K562 (cell line): ENCODE results near the gene GIMAP8. TPM values are rescaled to one million over a fixed set of nuclear protein-coding genes. Genes with fewer than 3 reads are reported as not detected.

ENCODE experiments used
- ELF1 ChIP-seq: fragments of 200-800 bp; sonication (Bioruptor generic); IDR thresholded peaks from 2 replicates; pipeline ENCODE4 v1.6.1; 2016; ENCODE audit warnings: missing genetic modification characterization, missing compliant biosample characterization
- FOSL1 ChIP-seq: fragments of 200-800 bp; sonication (Bioruptor generic); conservative IDR thresholded peaks from 2 replicates; pipeline ENCODE4 v1.6.1; 2016; ENCODE audit warnings: missing genetic modification characterization, missing compliant biosample characterization
- HOXB6 ChIP-seq: fragments of 250-450 bp; sonication (Bioruptor Pico); IDR thresholded peaks from 2 replicates; pipeline ENCODE4 v1.5.1; 2022; ENCODE audit warnings: mild to moderate bottlenecking, borderline replicate concordance
- L3MBTL2 ChIP-seq: fragments of 450-650 bp; IDR thresholded peaks from 2 replicates; pipeline ENCODE4 v1.6.1; 2016; ENCODE audit warnings: mild to moderate bottlenecking, moderate library complexity
- LEF1 ChIP-seq: fragments of 450-650 bp; IDR thresholded peaks from 2 replicates; pipeline ENCODE4 v1.6.1; 2016; ENCODE audit warnings: mild to moderate bottlenecking
- MEIS2 ChIP-seq: fragments of 450-650 bp; IDR thresholded peaks from 2 replicates; pipeline ENCODE4 v1.6.1; 2014; ENCODE audit warnings: mild to moderate bottlenecking; ENCODE audit not compliant: partially characterized antibody
- PTTG1 ChIP-seq: fragments of 450-650 bp; IDR thresholded peaks from 2 replicates; pipeline ENCODE4 v1.6.1; 2016; ENCODE audit warnings: low read depth, mild to moderate bottlenecking, missing genetic modification characterization, missing compliant biosample characterization
- RCOR1 ChIP-seq, 2 experiments: IDR thresholded peaks; 2 replicates each; pipeline ENCODE4 v1.6.1; 2012; ENCODE audit warnings: low read depth in 2 of 2, low read length in 2 of 2, borderline replicate concordance in 1 of 2, improper control_type of control experiment in 1 of 2
- SP1 ChIP-seq: sonication (generic); formaldehyde crosslinking; IDR thresholded peaks from 2 replicates; pipeline ENCODE4 v1.8.1; 2022; ENCODE audit warnings: mild to moderate bottlenecking, missing genetic modification reagents
- TCF3 ChIP-seq: sonication (generic); formaldehyde crosslinking; IDR thresholded peaks from 2 replicates; pipeline ENCODE4 v1.4.0; 2020; ENCODE audit warnings: mild to moderate bottlenecking, missing genetic modification reagents
- ZNF282 ChIP-seq: sonication (generic); formaldehyde crosslinking; IDR thresholded peaks from 2 replicates; pipeline ENCODE4 v1.8.1; 2023; ENCODE audit warnings: missing genetic modification reagents
- polyA plus RNA-seq, 8 experiments: library from polyadenylated mRNA; depleted of rRNA in 4 of 8; stranded (reverse) in 5 of 8; unstranded in 3 of 8; fragments of >200 nt; fragmentation: Nextera tagmentation in 2 of 8; fragmentation: Illumina TruSeq in 1 of 8; extraction: Ambion mirVana in 2 of 8; extraction: Trizol in 1 of 8; gene quantifications; 2 replicates each; pipeline versions ENCODE4 v1.2.1 to v1.2.3, GENCODE V29; 2011 to 2014; ENCODE audit warnings: inconsistent platforms in 1 of 8, missing spikeins in 1 of 8
- total RNA-seq, 7 experiments: library from RNA; depleted of rRNA in 6 of 7; stranded (reverse); fragments of >200 nt in 6 of 7; fragmentation: Illumina TruSeq in 2 of 7; extraction: Trizol in 2 of 7; gene quantifications; 2 replicates each; pipeline versions ENCODE4 v1.2.1 to v1.2.3, GENCODE V29; 2011 to 2021; ENCODE audit warnings: low replicate concordance in 1 of 7
- TF ChIP-seq, protein P1 (sequence below), 3 experiments: fragments of 200-800 bp in 1 of 3; fragments of 250-450 bp in 1 of 3; fragments of 450-650 bp in 1 of 3; sonication (Bioruptor Pico) in 1 of 3; sonication (Bioruptor generic) in 1 of 3; formaldehyde crosslinking in 1 of 3; IDR thresholded peaks; 2 replicates each; pipeline versions ENCODE4 v1.6.1 to v1.8.0; 2016 to 2022; ENCODE audit warnings: mild to moderate bottlenecking in 2 of 3, missing genetic modification characterization in 2 of 3, missing compliant biosample characterization in 1 of 3, moderate library complexity in 1 of 3

GIMAP8 gene
- total and polyA plus RNA-seq, 9 of the 15 experiments (the other 6 are each of a cell fraction or from before 2014, with no cell fraction given), result not detected

GRCh38 chr7:150432915-150433892, 17.2 kb upstream of the GIMAP8 start (continued):
- TF ChIP-seq HOXB6 (CRISPR knock-in tag), result no peak
- TF ChIP-seq MEIS2, result peak; percentile 3
- 0 out of 2 replicates have a peak, but pooled peaks have one; percentile 33 for TF ChIP-seq PTTG1
- no peak for TF ChIP-seq SP1 (CRISPR knock-in tag)
- TF ChIP-seq ZNF282 (CRISPR knock-in tag), result no peak
- peak; percentile 23; the same call in 1 of the 2 replicates for TF ChIP-seq TCF3 (CRISPR knock-in tag)
- TF ChIP-seq, protein P1, sequence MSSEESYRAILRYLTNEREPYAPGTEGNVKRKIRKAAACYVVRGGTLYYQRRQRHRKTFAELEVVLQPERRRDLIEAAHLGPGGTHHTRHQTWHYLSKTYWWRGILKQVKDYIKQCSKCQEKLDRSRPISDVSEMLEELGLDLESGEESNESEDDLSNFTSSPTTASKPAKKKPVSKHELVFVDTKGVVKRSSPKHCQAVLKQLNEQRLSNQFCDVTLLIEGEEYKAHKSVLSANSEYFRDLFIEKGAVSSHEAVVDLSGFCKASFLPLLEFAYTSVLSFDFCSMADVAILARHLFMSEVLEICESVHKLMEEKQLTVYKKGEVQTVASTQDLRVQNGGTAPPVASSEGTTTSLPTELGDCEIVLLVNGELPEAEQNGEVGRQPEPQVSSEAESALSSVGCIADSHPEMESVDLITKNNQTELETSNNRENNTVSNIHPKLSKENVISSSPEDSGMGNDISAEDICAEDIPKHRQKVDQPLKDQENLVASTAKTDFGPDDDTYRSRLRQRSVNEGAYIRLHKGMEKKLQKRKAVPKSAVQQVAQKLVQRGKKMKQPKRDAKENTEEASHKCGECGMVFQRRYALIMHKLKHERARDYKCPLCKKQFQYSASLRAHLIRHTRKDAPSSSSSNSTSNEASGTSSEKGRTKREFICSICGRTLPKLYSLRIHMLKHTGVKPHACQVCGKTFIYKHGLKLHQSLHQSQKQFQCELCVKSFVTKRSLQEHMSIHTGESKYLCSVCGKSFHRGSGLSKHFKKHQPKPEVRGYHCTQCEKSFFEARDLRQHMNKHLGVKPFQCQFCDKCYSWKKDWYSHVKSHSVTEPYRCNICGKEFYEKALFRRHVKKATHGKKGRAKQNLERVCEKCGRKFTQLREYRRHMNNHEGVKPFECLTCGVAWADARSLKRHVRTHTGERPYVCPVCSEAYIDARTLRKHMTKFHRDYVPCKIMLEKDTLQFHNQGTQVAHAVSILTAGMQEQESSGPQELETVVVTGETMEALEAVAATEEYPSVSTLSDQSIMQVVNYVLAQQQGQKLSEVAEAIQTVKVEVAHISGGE (CRISPR knock-in tag; IDR thresholded peaks at IDR 0.05), result peak in 1 of 3 experiments; percentile 60; a peak in 1 of 6 replicates
- peak; percentile 53; the same call in 1 of the 2 replicates for TF ChIP-seq ELF1 (tag)
- peak; percentile 79 for TF ChIP-seq L3MBTL2
- TF ChIP-seq FOSL1 (tag), result peak; percentile 56
- peak in 1 of 2 experiments; percentile 67; a peak in 2 of 4 replicates for TF ChIP-seq RCOR1 (IDR thresholded peaks at IDR 0.05; ENCODE audit: borderline replicate concordance in 1 of 2, low read depth in 2 of 2, low read length in 2 of 2)
- TF ChIP-seq LEF1, result 0 out of 2 replicates have a peak, but pooled peaks have one; percentile 37
